T-cell (primary cell): ENCODE measurements around the gene SERPINB11. TPM values are rescaled to one million over a fixed set of nuclear protein-coding genes. Genes with fewer than 3 reads are reported as not detected.
"Not testable (repeated sequence)": the region's sequence is repeated elsewhere in the genome, so short reads cannot be mapped to it uniquely, and the experiment has no call there.

Experiments
- ATAC-seq, 4 experiments: fragments of 200-7000 bp in 3 of 4; fragments of 150-1000 bp in 1 of 4; cut with Tn5 transposase; replicated peaks in 1 of 4; 1 replicate in 3 of 4; 2 replicates in 1 of 4; pipeline ENCODE4 v1.10.0; 2021; ENCODE audit warnings: moderate library complexity in 3 of 4, mild to moderate bottlenecking in 2 of 4, moderate number of reproducible peaks in 1 of 4
- CTCF ChIA-PET, 2 donors: fragments of 300-600 bp; sonication (Branson Sonifier 250); formaldehyde crosslinking; loops; one replicate each; lab custom pipeline; 2022; ENCODE audit warnings: antibody characterized with exemption in 2 of 2; lab: Charles Lee
- POLR2A ChIA-PET, 2 donors: fragments of 300-600 bp; sonication (Branson Sonifier 250); formaldehyde crosslinking; loops; one replicate each; lab custom pipeline; 2022; ENCODE audit warnings: antibody characterized with exemption in 2 of 2; lab: Charles Lee
- DNase-seq, 35 experiments: peaks; one replicate each; pipeline versions ENCODE4 v3.0.0 to v3.0.0-alpha.2; 2013 to 2023
- H3K27ac ChIP-seq: one replicate; pipeline ENCODE4 v1.5.1; 2013; ENCODE audit warnings: low read length
- H3K27me3 ChIP-seq, 2 experiments: replicated peaks in 1 of 2; 1 replicate in 1 of 2; 2 replicates in 1 of 2; pipeline versions ENCODE4 v1.6.1 to v1.7.0; 2013; ENCODE audit warnings: low read length in 1 of 2, mixed read lengths in 1 of 2; ENCODE audit not compliant: control insufficient read depth in 2 of 2, insufficient read depth in 2 of 2; ENCODE audit errors: extremely low read depth in 1 of 2
- H3K36me3 ChIP-seq, 2 donors: 1 replicate in 1 of 2; 2 replicates in 1 of 2; pipeline versions ENCODE4 v1.6.1 to v1.7.0; 2013; ENCODE audit warnings: low read length in 1 of 2; ENCODE audit not compliant: control insufficient read depth in 2 of 2, insufficient read depth in 1 of 2; ENCODE audit errors: extremely low read depth in 1 of 2
- H3K4me1 ChIP-seq, 2 experiments: 1 replicate in 1 of 2; 2 replicates in 1 of 2; pipeline versions ENCODE4 v1.6.1 to v1.7.0; 2013; ENCODE audit warnings: low read length in 2 of 2, mixed read lengths in 1 of 2; ENCODE audit not compliant: insufficient read depth in 2 of 2, control insufficient read depth in 1 of 2; ENCODE audit errors: extremely low read depth in 1 of 2
- H3K4me3 ChIP-seq, 2 donors: 1 replicate in 1 of 2; 2 replicates in 1 of 2; pipeline versions ENCODE4 v1.5.1 to v1.7.0; 2013; ENCODE audit warnings: mild to moderate bottlenecking in 2 of 2, low read length in 1 of 2, moderate library complexity in 1 of 2; ENCODE audit not compliant: control insufficient read depth in 1 of 2; ENCODE audit errors: extremely low read depth in 1 of 2
- H3K9me3 ChIP-seq: 2 replicates; pipeline ENCODE4 v1.7.0; 2013
- H3K27ac Mint-ChIP-seq, 2 donors: one replicate each; pipeline ENCODE4 v1.8.0; 2020 to 2021; ENCODE audit warnings: mild to moderate bottlenecking in 2 of 2, mixed read lengths in 2 of 2
- H3K27me3 Mint-ChIP-seq, 2 donors: one replicate each; pipeline ENCODE4 v1.8.0; 2021 to 2022; ENCODE audit warnings: mixed read lengths in 2 of 2
- H3K36me3 Mint-ChIP-seq: one replicate; pipeline ENCODE4 v1.8.0; 2021; ENCODE audit warnings: mixed read lengths
- H3K4me1 Mint-ChIP-seq, 3 donors: one replicate each; pipeline ENCODE4 v1.8.0; 2020 to 2022; ENCODE audit warnings: mixed read lengths in 3 of 3, mild to moderate bottlenecking in 1 of 3
- H3K4me3 Mint-ChIP-seq, 3 donors: one replicate each; pipeline ENCODE4 v1.8.0; 2020 to 2022; ENCODE audit warnings: mild to moderate bottlenecking in 3 of 3, mixed read lengths in 3 of 3, moderate library complexity in 3 of 3
- H3K9me3 Mint-ChIP-seq, 3 donors: one replicate each; pipeline ENCODE4 v1.8.0; 2020 to 2022; ENCODE audit warnings: mixed read lengths in 3 of 3
- WGBS: methylation state at CpG from one replicate; pipeline ENCODE4 v1.1.5; 2013; ENCODE audit warnings: missing lambda C conversion rate; ENCODE audit not compliant: insufficient coverage; 5-methylcytosine and 5-hydroxymethylcytosine counted together
- total RNA-seq, 35 experiments: library from RNA in 6 of 35; stranded (reverse) in 6 of 35; fragments of 120-200 nt in 1 of 35; gene quantifications; one replicate each; pipeline versions ENCODE4 v1.2.1 to v1.2.4 and lab custom pipeline; 2013 to 2026

SERPINB11 gene
- total RNA-seq, 5 donors from 2014 or later (not counting 1 experiment from before 2014, with no cell fraction given): not detected

- Histone ChIP-seq H3K36me3 (no peaks in the 10 kb centered on the region), H3K4me3 (no peak overlapping the region), H3K27me3 (no peaks in the 10 kb centered on the region), H3K27ac (no peak overlapping the region), H3K9me3 (no peaks in the 10 kb centered on the region), H3K4me1 (no peaks in the 10 kb centered on the region)
- no CpG with 5 or more reads among the region's 1 CpG for WGBS
- H3K4me1 Mint-ChIP-seq: no peaks in the 10 kb centered on the region
- no peaks in the 10 kb centered on the region for H3K36me3 Mint-ChIP-seq
- ChIA-PET CTCF (no interaction called here), POLR2A (no interaction called here)
- DNase-seq (no peak), ATAC-seq (no peak)
- no peak overlapping the region for H3K27ac Mint-ChIP-seq
- H3K27me3 Mint-ChIP-seq: peaks cover 0 to 1% of the 10 kb centered on the region in 2 donors
- H3K9me3 Mint-ChIP-seq: peaks cover 0 to 6% (median 0%) of the 10 kb centered on the region in 3 donors
- no peak overlapping the region for H3K4me3 Mint-ChIP-seq
Measured at GRCh38 chr18:63749489-63749888, 46.7 kb downstream of the SERPINB11 start.

- POLR2A ChIA-PET: no interaction called here
- Mint-ChIP-seq H3K4me1 (no peaks in the 10 kb centered on the region), H3K4me3 (no peak overlapping the region), H3K27me3 (peaks cover 0 to 1% of the 10 kb centered on the region in 2 donors), H3K9me3 (peaks cover 0 to 6% (median 0%) of the 10 kb centered on the region in 3 donors), H3K36me3 (no peaks in the 10 kb centered on the region), H3K27ac (no peak overlapping the region)
- no peaks in the 10 kb centered on the region for H3K36me3 ChIP-seq
- no peaks in the 10 kb centered on the region for H3K9me3 ChIP-seq
- H3K4me3 ChIP-seq: no peak overlapping the region
- no peaks in the 10 kb centered on the region for H3K4me1 ChIP-seq
- CTCF ChIA-PET: no interaction called here
- no peaks in the 10 kb centered on the region for H3K27me3 ChIP-seq
- DNase-seq: no peak
- ATAC-seq: no peak
- 69% methylated on average over 2 of the region's 2 CpGs for WGBS
- H3K27ac ChIP-seq: no peak overlapping the region
Measured at GRCh38 chr18:63752636-63753035, 49.9 kb downstream of the SERPINB11 start.

DNA sequence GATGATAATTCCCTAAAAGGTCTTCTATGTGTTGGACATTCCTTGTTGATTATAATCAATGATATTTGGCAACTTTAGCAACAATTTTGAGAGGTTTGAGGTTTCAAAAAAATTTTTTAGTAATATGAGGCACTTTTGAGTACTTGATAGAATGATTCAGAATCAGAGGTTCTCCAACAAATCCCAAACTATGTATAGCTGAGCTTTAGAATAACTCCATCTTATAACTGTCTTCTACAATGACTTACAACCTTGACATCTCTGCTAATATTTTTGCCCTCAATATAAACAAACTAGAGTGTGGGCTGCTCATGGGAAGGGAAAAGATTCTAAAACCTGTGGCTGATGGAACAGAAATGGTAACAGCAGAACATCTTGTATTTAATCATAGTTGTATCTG, 50.9 kb downstream of the SERPINB11 start:
- H3K4me3 ChIP-seq: no peak overlapping the region
- no peak for DNase-seq
- no peak overlapping the region for H3K27ac ChIP-seq
- H3K27me3 ChIP-seq: no peaks in the 10 kb centered on the region
- ChIA-PET POLR2A (no interaction called here), CTCF (no interaction called here)
- Mint-ChIP-seq H3K27ac (no peak overlapping the region), H3K4me3 (no peak overlapping the region), H3K27me3 (peaks cover 0 to 1% of the 10 kb centered on the region in 2 donors), H3K4me1 (no peaks in the 10 kb centered on the region), H3K36me3 (no peaks in the 10 kb centered on the region), H3K9me3 (peaks cover 0 to 6% (median 4%) of the 10 kb centered on the region in 3 donors)
- no peaks in the 10 kb centered on the region for H3K9me3 ChIP-seq
- H3K36me3 ChIP-seq: no peaks in the 10 kb centered on the region
- no peaks in the 10 kb centered on the region for H3K4me1 ChIP-seq
- no peak for ATAC-seq

- no peaks in the 10 kb centered on the region for H3K4me1 ChIP-seq
- Mint-ChIP-seq H3K27ac (no peak overlapping the region), H3K27me3 (peaks cover 1 to 4% of the 10 kb centered on the region in 2 donors), H3K4me1 (no peaks in the 10 kb centered on the region), H3K36me3 (peaks cover 7% of the 10 kb centered on the region), H3K4me3 (no peak overlapping the region), H3K9me3 (peaks cover 9 to 17% (median 15%) of the 10 kb centered on the region in 3 donors)
- no peak overlapping the region for H3K4me3 ChIP-seq
- H3K9me3 ChIP-seq: no peaks in the 10 kb centered on the region
- CTCF ChIA-PET: no interaction called here
- H3K27me3 ChIP-seq: no peaks in the 10 kb centered on the region
- DNase-seq (no peak), ATAC-seq (no peak)
- no peak overlapping the region for H3K27ac ChIP-seq
- no peaks in the 10 kb centered on the region for H3K36me3 ChIP-seq
- POLR2A ChIA-PET: interaction anchor here in 1 of 2 donors (0.6 kb wide), 1 partner anchor 1896 kb away, joined by 15 read pairs; no protein-coding TSS in a partner anchor
Measured at GRCh38 chr18:63757541-63757940, 54.8 kb downstream of the SERPINB11 start.

- no peaks in the 10 kb centered on the region for H3K4me1 ChIP-seq
- no CpG with 5 or more reads among the region's 3 CpGs for WGBS
- ATAC-seq (no peak), DNase-seq (no peak)
- Mint-ChIP-seq H3K27ac (no peak overlapping the region), H3K9me3 (peaks cover 9 to 17% (median 15%) of the 10 kb centered on the region in 3 donors), H3K4me1 (no peaks in the 10 kb centered on the region), H3K4me3 (no peak overlapping the region), H3K27me3 (peaks cover 1 to 4% of the 10 kb centered on the region in 2 donors), H3K36me3 (peaks cover 7% of the 10 kb centered on the region)
- H3K4me3 ChIP-seq: no peak overlapping the region
- no peaks in the 10 kb centered on the region for H3K36me3 ChIP-seq
- no peaks in the 10 kb centered on the region for H3K9me3 ChIP-seq
- POLR2A ChIA-PET: no interaction called here
- H3K27me3 ChIP-seq: no peaks in the 10 kb centered on the region
- CTCF ChIA-PET: interaction anchor here in 1 of 2 donors (0.6 kb wide), 1 partner anchor 240 kb away, joined by 3 read pairs; no protein-coding TSS in a partner anchor
- H3K27ac ChIP-seq: no peak overlapping the region
Measured at GRCh38 chr18:63758615-63759240, 56.0 kb downstream of the SERPINB11 start.

GRCh38 chr18:63759786-63760185, 57.0 kb downstream of the SERPINB11 start:
- ATAC-seq, H3K27ac Mint-ChIP-seq, H3K4me3 Mint-ChIP-seq, POLR2A ChIA-PET, H3K27ac ChIP-seq, H3K27me3 Mint-ChIP-seq, DNase-seq, CTCF ChIA-PET, H3K4me1 Mint-ChIP-seq, H3K4me1 ChIP-seq, H3K4me3 ChIP-seq, H3K36me3 Mint-ChIP-seq, H3K27me3 ChIP-seq, H3K9me3 ChIP-seq, H3K36me3 ChIP-seq: not testable (repeated sequence)
- no CpG with 5 or more reads among the region's 2 CpGs for WGBS
- peaks cover 9 to 15% (median 11%) of the 10 kb centered on the region in 3 donors for H3K9me3 Mint-ChIP-seq
